Mammary epithelial cell (primary cell): ENCODE measurements around the gene AMACR.

ENCODE experiments used
- CTCF ChIP-seq, 2 donors: IDR thresholded peaks in 1 of 2; conservative IDR thresholded peaks in 1 of 2; 2 replicates each; pipeline ENCODE4 v1.5.1; 2011 to 2012; ENCODE audit warnings: inconsistent platforms in 2 of 2, low read length in 2 of 2, mild to moderate bottlenecking in 2 of 2, control low read depth in 1 of 2, low read depth in 1 of 2; ENCODE audit not compliant: insufficient read depth in 1 of 2; ENCODE audit errors: extremely low read depth in 1 of 2
- EZH2 ChIP-seq: IDR thresholded peaks from 2 replicates; pipeline ENCODE4 v1.6.1; 2012; ENCODE audit warnings: low read length, inconsistent platforms, borderline replicate concordance

- TF ChIP-seq CTCF (conservative IDR thresholded peaks at IDR 0.05 in 1 of 2, IDR thresholded peaks at IDR 0.05 in 1 of 2; ENCODE audit: extremely low read depth in 1 of 2, insufficient read depth in 1 of 2, low read depth in 1 of 2, low read length in 2 of 2): no peak
- TF ChIP-seq EZH2: no peak
Observed at GRCh38 chr5:34020726-34021125, 12.9 kb upstream of the AMACR start.
